Esophagus (tissue), 2 donors: ENCODE measurements around the gene NKD2. TPM values are rescaled to one million over a fixed set of nuclear protein-coding genes. Genes with fewer than 3 reads are reported as not detected.

Source experiments
- H3K27ac ChIP-seq, 2 donors: one replicate each; pipeline ENCODE4 v1.5.1; 2013; ENCODE audit warnings: low read depth in 2 of 2, mild to moderate bottlenecking in 2 of 2, inconsistent platforms in 1 of 2, low read length in 1 of 2, moderate library complexity in 1 of 2
- H3K27me3 ChIP-seq, 2 donors: one replicate each; pipeline ENCODE4 v1.6.1; 2013; ENCODE audit warnings: low read length in 2 of 2, control low read depth in 1 of 2, mild to moderate bottlenecking in 1 of 2; ENCODE audit not compliant: insufficient read depth in 2 of 2, control insufficient read depth in 1 of 2
- H3K36me3 ChIP-seq, 2 donors: one replicate each; pipeline ENCODE4 v1.6.1; 2013; ENCODE audit warnings: low read length in 1 of 2; ENCODE audit not compliant: control insufficient read depth in 2 of 2, insufficient read depth in 2 of 2
- H3K4me1 ChIP-seq, 2 donors: one replicate each; pipeline ENCODE4 v1.6.1; 2013; ENCODE audit warnings: low read length in 1 of 2; ENCODE audit not compliant: control insufficient read depth in 2 of 2, insufficient read depth in 2 of 2
- H3K4me3 ChIP-seq, 2 donors: one replicate each; pipeline ENCODE4 v1.5.1; 2013; ENCODE audit warnings: low read length in 2 of 2, mild to moderate bottlenecking in 2 of 2, low read depth in 1 of 2, moderate library complexity in 1 of 2
- H3K9me3 ChIP-seq, 2 donors: one replicate each; pipeline ENCODE4 v1.6.1; 2013; ENCODE audit warnings: mild to moderate bottlenecking in 2 of 2, low read depth in 1 of 2, low read length in 1 of 2, moderate library complexity in 1 of 2; ENCODE audit not compliant: control insufficient read depth in 2 of 2, insufficient read depth in 1 of 2
- WGBS, 2 donors: extraction: QIAGEN DNeasy Blood & Tissue Kit; methylation state at CpG; one replicate each; pipeline ENCODE4 v1.1.7; 2013; 5-methylcytosine and 5-hydroxymethylcytosine counted together
- polyA plus RNA-seq, 2 donors: library from polyadenylated mRNA; stranded (reverse); fragments of 200-250 nt; gene quantifications; one replicate each; pipeline ENCODE4 v1.2.3, GENCODE V29; 2013
- donor health status: healthy with polysubstance abuse.
- donor health status: Bipolar disorder and iron deficiency.

The NKD2 gene
- polyA plus RNA-seq, 2 donors: 4.2 to 4.5 TPM

- WGBS, 2 donors: 85 to 89% methylated on average over 7 of the region's 7 CpGs
- Histone ChIP-seq H3K36me3 (no peaks in the 10 kb centered on the region), H3K9me3 (peaks cover 0 to 26% of the 10 kb centered on the region in 2 donors), H3K4me1 (peaks cover 0 to 2% of the 10 kb centered on the region in 2 donors), H3K27me3 (no peaks in the 10 kb centered on the region), H3K27ac (no peak overlapping the region), H3K4me3 (no peak overlapping the region)
These were observed 34.7 kb downstream of the NKD2 start for GRCh38 chr5:1043327-1043726.

- Histone ChIP-seq H3K36me3 (no peaks in the 10 kb centered on the region), H3K9me3 (peaks cover 0 to 26% of the 10 kb centered on the region in 2 donors), H3K4me1 (peaks cover 0 to 2% of the 10 kb centered on the region in 2 donors), H3K27ac (no peak overlapping the region), H3K4me3 (no peak overlapping the region), H3K27me3 (no peaks in the 10 kb centered on the region)
- 90% methylated on average over 5 of the region's 5 CpGs for WGBS, 2 donors
These were observed 35.5 kb downstream of the NKD2 start for GRCh38 chr5:1044117-1044516.

GRCh38 chr5:1045960-1046560 lies 37.5 kb downstream of the NKD2 start:
- Histone ChIP-seq H3K4me1 (peaks cover 0 to 2% of the 10 kb centered on the region in 2 donors), H3K27me3 (no peaks in the 10 kb centered on the region), H3K36me3 (peaks cover 0 to 1% of the 10 kb centered on the region in 2 donors), H3K4me3 (no peak overlapping the region), H3K27ac (no peak overlapping the region), H3K9me3 (peaks cover 0 to 26% of the 10 kb centered on the region in 2 donors)
- 85 to 91% methylated on average over 9 of the region's 9 CpGs for WGBS, 2 donors

GRCh38 chr5:1047332-1047965 lies 38.8 kb downstream of the NKD2 start:
- WGBS, 2 donors: 90 to 91% methylated on average over 11 of the region's 11 CpGs
- Histone ChIP-seq H3K9me3 (peaks cover 0 to 18% of the 10 kb centered on the region in 2 donors), H3K4me1 (peaks cover 0 to 2% of the 10 kb centered on the region in 2 donors), H3K4me3 (no peak overlapping the region), H3K27ac (no peak overlapping the region), H3K27me3 (no peaks in the 10 kb centered on the region), H3K36me3 (peaks cover 0 to 3% of the 10 kb centered on the region in 2 donors)

- H3K36me3 ChIP-seq: peaks cover 0 to 3% of the 10 kb centered on the region in 2 donors
- WGBS, 2 donors: 87 to 88% methylated on average over 11 of the region's 11 CpGs
- peaks cover 0 to 18% of the 10 kb centered on the region in 2 donors for H3K9me3 ChIP-seq
- no peak overlapping the region for H3K27ac ChIP-seq
- H3K4me3 ChIP-seq: no peak overlapping the region
- H3K27me3 ChIP-seq: no peaks in the 10 kb centered on the region
- peaks cover 0 to 2% of the 10 kb centered on the region in 2 donors for H3K4me1 ChIP-seq
These were observed 39.6 kb downstream of the NKD2 start for GRCh38 chr5:1048162-1048721.

- no peak overlapping the region for H3K27ac ChIP-seq
- WGBS, 2 donors: 72 to 78% methylated on average over 39 of the region's 39 CpGs
- peaks cover 0 to 6% of the 10 kb centered on the region in 2 donors for H3K36me3 ChIP-seq
- H3K4me1 ChIP-seq: peaks cover 0 to 2% of the 10 kb centered on the region in 2 donors
- no peak overlapping the region for H3K4me3 ChIP-seq
- no peaks in the 10 kb centered on the region for H3K27me3 ChIP-seq
- H3K9me3 ChIP-seq: peaks cover 0 to 16% of the 10 kb centered on the region in 2 donors
These were observed 40.5 kb downstream of the NKD2 start for GRCh38 chr5:1048861-1049838.

- WGBS, 2 donors: 82 to 85% methylated on average over 29 of the region's 29 CpGs
- no peak overlapping the region for H3K4me3 ChIP-seq
- H3K36me3 ChIP-seq: peaks cover 0 to 6% of the 10 kb centered on the region in 2 donors
- no peak overlapping the region for H3K27ac ChIP-seq
- no peaks in the 10 kb centered on the region for H3K27me3 ChIP-seq
- peaks cover 0 to 7% of the 10 kb centered on the region in 2 donors for H3K9me3 ChIP-seq
- H3K4me1 ChIP-seq: peaks cover 0 to 2% of the 10 kb centered on the region in 2 donors
These were observed 42.1 kb downstream of the NKD2 start for GRCh38 chr5:1050423-1051365.

GRCh38 chr5:1051366-1051720 lies 42.7 kb downstream of the NKD2 start:
- Histone ChIP-seq H3K36me3 (peaks cover 0 to 9% of the 10 kb centered on the region in 2 donors), H3K4me1 (peaks cover 0 to 2% of the 10 kb centered on the region in 2 donors), H3K4me3 (no peak overlapping the region), H3K27ac (no peak overlapping the region), H3K9me3 (peaks cover 0 to under 1% of the 10 kb centered on the region in 2 donors), H3K27me3 (no peaks in the 10 kb centered on the region)
- WGBS, 2 donors: 89 to 91% methylated on average over 16 of the region's 16 CpGs
